ENCODE measurements around the gene HNRNPL. TPM values are rescaled to one million over a fixed set of nuclear protein-coding genes. Genes with fewer than 3 reads are reported as not detected.
"Not testable (repeated sequence)": the region's sequence is repeated elsewhere in the genome, so short reads cannot be mapped to it uniquely, and the experiment has no call there.

The HNRNPL gene
- total and polyA plus RNA-seq, 9 of the 15 experiments (the other 6 are each of a cell fraction or from before 2014, with no cell fraction given), result 39.5 to 610 (median 299) TPM

DNA sequence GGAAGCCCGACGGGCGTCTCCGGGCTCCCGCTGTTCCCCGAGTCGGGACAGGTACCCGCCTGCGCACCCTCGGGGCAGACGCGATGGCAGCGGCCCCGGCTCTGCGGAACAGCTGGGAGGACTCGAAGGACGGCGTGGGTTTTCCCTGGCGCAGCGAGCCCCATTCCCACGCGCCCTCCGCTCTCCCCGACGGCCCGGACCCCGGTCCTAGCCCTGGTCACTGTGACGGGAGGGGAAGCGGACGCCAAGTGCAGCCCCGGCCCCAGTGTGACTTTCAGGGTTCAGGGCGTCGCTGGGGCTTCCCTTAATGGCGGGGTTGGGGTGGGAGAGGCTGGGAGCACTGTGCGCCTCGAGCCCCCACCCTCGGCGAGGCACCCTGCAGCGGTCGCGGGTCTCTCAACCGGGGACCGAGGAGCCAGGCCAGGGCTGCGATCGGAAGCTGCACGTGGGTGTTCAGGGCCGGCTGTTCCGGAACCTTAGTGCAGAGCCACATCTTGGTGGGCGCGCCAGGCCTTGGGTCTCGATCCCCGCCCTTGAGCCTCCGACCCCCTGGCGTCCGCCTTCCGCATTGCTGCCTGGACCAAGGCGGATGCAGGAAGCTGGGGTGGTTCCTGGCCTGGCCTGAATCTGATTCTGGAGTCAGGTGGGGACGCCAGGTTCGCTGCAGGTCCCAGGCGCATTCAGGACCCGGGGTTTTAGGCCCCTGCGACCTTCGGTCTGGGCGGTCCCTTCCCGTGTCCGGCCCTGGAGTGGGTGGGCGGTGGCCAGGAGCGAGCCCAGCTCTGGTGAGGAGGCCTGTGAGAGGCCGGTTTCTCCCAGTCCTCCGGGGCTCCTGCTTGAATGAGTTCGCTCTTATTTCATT, 57.3 kb downstream of the HNRNPL start (continued):
- no peak for TF ChIP-seq ATF2 (CRISPR knock-in tag; IDR thresholded peaks at IDR 0.05)

DNA sequence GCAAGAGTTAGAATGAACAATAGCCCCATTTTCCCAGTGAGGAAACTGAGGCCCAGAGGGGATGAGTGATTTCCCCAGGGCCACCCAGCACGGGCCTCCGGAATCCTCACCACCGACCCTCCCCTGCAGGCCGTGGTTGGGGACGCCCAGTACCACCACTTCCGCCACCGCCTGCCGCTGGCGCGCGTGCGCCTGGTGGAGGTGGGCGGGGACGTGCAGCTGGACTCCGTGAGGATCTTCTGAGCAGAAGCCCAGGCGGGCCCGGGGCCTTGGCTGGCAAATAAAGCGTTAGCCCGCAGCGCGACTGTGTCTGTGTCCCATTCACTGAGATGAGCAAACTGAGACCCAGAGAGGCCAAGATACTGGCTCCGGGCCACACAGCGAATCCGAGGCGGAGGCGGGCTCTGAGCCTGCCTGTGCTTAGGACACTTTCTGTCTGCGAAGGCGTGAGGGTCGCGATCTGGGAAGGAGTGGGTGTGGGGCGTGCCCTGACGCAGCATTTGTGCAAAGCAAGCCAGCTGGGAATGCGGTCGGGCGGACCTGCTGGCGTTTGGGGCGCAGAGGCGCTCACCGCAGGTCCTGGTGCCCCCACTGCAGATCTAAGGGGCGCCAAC, 58.2 kb downstream of the HNRNPL start:
- H3K27me3 ChIP-seq (ENCODE audit: control insufficient read depth in 2 of 2, insufficient read depth in 2 of 2, low read length in 2 of 2); ATAC-seq; H3K79me2 ChIP-seq (ENCODE audit: control insufficient read depth, insufficient read depth, low read length); H2AFZ ChIP-seq (ENCODE audit: low read depth, low read length); in situ Hi-C loops (cut with MboI); BruUV-seq (replicated peaks); intact Hi-C loops (cut with micrococcal nuclease); H3K4me2 ChIP-seq (ENCODE audit: insufficient read depth, low read length); H4K20me1 ChIP-seq (replicated peaks; ENCODE audit: control insufficient read depth, insufficient read depth, low read length); CTCF ChIA-PET (ENCODE audit: low intra/inter-chr PET ratio); H3K4me3 ChIP-seq; FAIRE-seq; POLR2A ChIA-PET; H3K9ac ChIP-seq (ENCODE audit: insufficient read depth in 1 of 2, low read depth in 2 of 2, low read length in 2 of 2); H3K36me3 ChIP-seq (ENCODE audit: control insufficient read depth, insufficient read depth, low read length); H3K9me3 ChIP-seq (replicated peaks; ENCODE audit: control insufficient read depth, insufficient read depth, low read depth, low read length); DNase-seq (ENCODE audit: extremely low read depth in 1 of 4, low spot score in 3 of 4); H3K4me1 ChIP-seq (replicated peaks in 1 of 2; ENCODE audit: control insufficient read depth in 2 of 2, insufficient read depth in 2 of 2, low read length in 2 of 2); H3K9me1 ChIP-seq (ENCODE audit: control insufficient read depth, insufficient read depth, low read length); H3K27ac ChIP-seq (ENCODE audit: extremely low read depth, low read depth, low read length): not testable (repeated sequence)
- no CpG with 5 or more reads among the region's 40 CpGs for WGBS (ENCODE audit: insufficient coverage, low coverage, missing lambda C conversion rate)

DNA sequence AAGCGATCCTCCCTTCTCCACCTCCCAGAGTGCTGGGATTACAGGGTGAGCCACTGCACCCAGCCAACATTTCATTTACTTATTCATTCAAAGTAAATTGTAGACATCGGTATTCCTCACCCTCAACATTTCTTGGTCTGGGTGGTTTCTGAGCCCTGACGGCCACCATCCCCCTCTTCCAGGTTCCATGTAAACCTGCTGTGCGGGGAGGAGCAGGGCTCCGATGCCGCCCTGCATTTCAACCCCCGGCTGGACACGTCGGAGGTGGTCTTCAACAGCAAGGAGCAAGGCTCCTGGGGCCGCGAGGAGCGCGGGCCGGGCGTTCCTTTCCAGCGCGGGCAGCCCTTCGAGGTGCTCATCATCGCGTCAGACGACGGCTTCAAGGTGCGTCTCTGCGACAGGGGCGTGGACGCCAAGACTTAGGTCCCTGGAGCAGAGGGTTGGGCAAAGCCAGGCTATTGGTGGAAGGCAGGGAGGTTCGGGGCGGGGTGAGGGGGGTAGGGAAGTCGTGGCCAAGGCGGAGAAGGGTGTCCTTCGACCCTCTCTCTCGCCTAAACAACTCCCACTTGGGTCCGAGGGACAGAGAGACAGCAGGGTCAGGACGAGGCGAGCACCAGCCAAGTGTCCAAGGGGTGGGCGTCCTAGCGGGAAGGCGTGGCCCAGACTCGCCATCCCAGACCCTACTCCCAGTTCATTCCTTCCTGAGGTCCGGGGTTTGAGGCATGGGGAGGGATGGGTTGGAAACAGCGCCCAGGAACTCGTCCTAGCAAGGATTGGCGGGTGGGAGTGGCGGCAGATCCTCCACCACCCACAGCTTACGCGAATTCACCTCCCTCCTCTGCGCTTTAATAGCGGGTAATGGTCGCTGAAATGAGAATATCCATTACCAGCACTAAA, 59.0 kb downstream of the HNRNPL start:
- H3K9me3 ChIP-seq (replicated peaks; ENCODE audit: control insufficient read depth, insufficient read depth, low read depth, low read length); POLR2A ChIA-PET; H3K36me3 ChIP-seq (ENCODE audit: control insufficient read depth, insufficient read depth, low read length); H4K20me1 ChIP-seq (replicated peaks; ENCODE audit: control insufficient read depth, insufficient read depth, low read length); H3K79me2 ChIP-seq (ENCODE audit: control insufficient read depth, insufficient read depth, low read length); CTCF ChIA-PET (ENCODE audit: low intra/inter-chr PET ratio); in situ Hi-C loops (cut with MboI); H3K27me3 ChIP-seq (ENCODE audit: control insufficient read depth in 2 of 2, insufficient read depth in 2 of 2, low read length in 2 of 2); intact Hi-C loops (cut with micrococcal nuclease); DNase-seq (ENCODE audit: extremely low read depth in 1 of 4, low spot score in 3 of 4); H3K9me1 ChIP-seq (ENCODE audit: control insufficient read depth, insufficient read depth, low read length); ATAC-seq; H3K9ac ChIP-seq (ENCODE audit: insufficient read depth in 1 of 2, low read depth in 2 of 2, low read length in 2 of 2); H3K4me1 ChIP-seq (replicated peaks in 1 of 2; ENCODE audit: control insufficient read depth in 2 of 2, insufficient read depth in 2 of 2, low read length in 2 of 2); H3K4me2 ChIP-seq (ENCODE audit: insufficient read depth, low read length); H2AFZ ChIP-seq (ENCODE audit: low read depth, low read length); BruUV-seq (replicated peaks); H3K27ac ChIP-seq (ENCODE audit: extremely low read depth, low read depth, low read length); H3K4me3 ChIP-seq: not testable (repeated sequence)
- 59% methylated on average over 11 of the region's 49 CpGs for WGBS (ENCODE audit: insufficient coverage, low coverage, missing lambda C conversion rate)
- peak; percentile 57 for FAIRE-seq
